Hematopoietic multipotent progenitor cell (in vitro differentiated cells): ENCODE data around the gene TMEM51. TPM values are rescaled to one million over a fixed set of nuclear protein-coding genes. Genes with fewer than 3 reads are reported as not detected.
A peak's percentile ranks its signal among the peaks of the same experiment; 100 is the strongest.

Experiments used
- DNase-seq, 3 donors: peaks; one replicate each; pipeline ENCODE4 v3.0.0-alpha.2; 2011 to 2015; ENCODE audit warnings: low read depth in 2 of 3, low spot score in 2 of 3
- total RNA-seq: library from RNA; depleted of rRNA; stranded (reverse); fragments of >200 nt; gene quantifications from one replicate; pipeline ENCODE4 v1.2.3, GENCODE V29; 2012

The TMEM51 gene
- total RNA-seq, 1 donor = 0.54 TPM

DNA sequence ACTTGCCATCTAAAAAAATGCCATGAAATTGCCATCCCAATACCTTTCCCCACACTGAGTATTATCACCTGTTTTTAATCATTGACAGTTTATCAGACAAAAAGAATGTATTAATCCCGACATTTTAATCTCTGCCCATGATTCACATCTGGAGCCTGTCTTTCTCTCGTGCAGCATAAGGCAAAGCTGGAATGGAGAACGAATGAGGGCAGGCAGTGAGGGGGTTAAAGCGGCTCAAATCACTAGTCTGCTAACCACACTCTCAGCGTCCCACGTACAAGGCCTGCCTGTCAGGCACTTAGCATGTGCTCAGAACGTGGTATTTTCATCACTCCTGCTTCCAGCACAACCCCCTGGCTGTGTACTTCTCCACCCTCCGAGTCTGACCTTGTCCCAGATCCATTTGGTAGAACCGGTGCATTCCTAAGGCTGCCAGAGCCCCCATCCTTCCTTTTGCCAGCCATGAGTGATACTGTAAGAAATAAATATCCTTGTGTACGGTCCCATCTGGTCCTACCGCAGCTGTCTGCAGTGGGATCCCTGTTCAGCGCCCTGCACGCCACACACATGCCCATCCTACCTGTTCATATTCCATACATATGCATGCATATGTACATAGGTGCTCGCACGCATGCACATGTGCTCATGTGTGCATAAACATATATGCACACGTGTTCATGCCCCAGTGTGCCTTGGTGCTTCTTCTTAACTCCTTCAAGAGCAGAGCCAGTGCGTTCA lies 58.8 kb downstream of the TMEM51 start:
- no peak for DNase-seq

DNA sequence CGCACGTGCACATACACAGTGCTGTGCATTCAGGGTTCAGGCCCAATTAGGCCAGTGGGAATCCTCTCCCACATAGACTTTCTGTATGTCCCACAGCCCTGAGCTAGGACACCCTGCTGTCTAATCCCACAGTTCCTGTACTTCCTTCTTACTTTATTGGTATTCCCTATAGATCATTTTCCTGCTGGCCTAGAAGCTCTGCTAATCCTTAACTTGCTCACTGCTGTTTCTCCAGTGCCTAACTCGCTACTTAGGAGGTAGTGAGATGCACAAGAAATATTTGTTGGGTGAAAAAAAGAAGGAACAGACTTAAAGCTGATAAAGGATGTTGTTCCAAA lies 59.4 kb downstream of the TMEM51 start:
- no peak for DNase-seq

DNA sequence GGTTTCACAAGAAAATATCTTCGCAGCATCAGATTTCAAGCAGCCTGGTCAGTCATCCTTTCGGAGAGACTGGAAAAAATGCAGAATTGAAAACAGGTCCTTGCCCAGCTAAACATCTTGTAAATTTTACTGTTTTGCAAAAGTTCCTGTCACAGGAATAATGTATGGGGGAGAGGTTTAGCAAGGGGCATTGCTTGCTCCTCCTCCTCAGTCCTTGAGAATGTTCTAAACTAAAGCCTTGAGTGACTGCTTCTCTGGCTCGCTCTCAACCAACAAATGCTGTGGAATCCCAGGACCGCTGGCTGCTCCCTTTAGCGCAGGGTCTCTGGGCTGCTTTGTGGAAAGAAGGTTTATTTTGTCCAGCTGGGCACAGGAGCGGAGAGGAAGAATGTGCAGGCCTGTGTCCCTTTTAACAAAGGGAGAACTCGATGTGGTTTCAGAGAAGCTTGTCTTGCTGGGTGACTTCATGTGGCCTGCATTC lies 59.8 kb downstream of the TMEM51 start:
- no peak for DNase-seq

DNA sequence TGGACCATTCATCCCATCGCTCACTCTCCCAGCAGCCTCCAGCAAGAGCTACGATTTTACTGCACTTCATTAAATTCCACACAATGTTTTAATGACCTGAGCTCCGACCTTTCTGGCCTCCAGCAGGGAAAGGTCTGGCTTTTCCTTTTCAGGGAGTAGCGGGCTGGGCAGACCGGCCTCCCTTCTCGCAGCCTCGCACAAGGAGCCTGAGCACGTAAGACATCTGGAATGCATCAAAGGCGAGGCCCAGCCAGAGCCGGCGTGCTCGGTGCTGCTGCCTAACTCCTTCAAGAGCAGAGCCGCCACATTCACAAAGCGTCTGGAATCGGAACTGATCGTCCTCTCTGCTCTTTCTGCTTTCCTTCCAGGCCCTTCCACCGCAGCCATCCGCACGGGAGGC lies 61.0 kb downstream of the TMEM51 start:
- DNase-seq = no peak

DNA sequence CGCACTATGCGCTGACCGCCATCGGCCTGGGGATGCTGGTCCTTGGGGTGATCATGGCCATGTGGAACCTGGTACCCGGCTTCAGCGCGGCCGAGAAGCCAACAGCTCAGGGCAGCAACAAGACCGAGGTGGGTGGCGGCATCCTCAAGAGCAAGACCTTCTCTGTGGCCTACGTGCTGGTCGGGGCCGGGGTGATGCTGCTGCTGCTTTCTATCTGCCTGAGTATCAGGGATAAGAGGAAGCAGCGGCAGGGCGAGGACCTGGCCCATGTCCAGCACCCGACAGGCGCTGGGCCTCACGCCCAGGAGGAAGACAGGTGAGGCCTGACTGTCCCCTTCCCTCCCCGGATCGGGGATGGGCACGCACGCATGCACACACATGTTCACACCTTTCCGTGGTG lies 61.6 kb downstream of the TMEM51 start:
- no peak for DNase-seq

DNA sequence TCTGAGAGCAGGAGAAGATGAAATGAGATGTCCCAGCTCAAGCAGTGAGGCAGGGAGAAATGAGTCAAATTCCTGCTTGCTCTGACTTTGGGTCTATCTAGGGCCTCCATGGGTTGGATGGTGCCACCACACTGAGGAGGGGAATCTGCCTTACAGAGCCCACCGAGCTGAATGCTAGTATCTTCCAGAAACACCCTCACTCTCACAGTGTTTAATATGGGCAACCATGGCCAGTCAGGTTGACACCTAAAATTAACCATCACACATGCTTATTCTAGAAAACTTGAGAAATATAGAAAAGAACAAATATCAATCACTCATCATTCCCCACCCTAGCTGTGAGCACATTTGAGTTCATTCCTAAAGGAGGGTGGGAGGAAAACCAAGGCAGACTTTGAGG lies 64.1 kb downstream of the TMEM51 start:
- DNase-seq = no peak

DNA sequence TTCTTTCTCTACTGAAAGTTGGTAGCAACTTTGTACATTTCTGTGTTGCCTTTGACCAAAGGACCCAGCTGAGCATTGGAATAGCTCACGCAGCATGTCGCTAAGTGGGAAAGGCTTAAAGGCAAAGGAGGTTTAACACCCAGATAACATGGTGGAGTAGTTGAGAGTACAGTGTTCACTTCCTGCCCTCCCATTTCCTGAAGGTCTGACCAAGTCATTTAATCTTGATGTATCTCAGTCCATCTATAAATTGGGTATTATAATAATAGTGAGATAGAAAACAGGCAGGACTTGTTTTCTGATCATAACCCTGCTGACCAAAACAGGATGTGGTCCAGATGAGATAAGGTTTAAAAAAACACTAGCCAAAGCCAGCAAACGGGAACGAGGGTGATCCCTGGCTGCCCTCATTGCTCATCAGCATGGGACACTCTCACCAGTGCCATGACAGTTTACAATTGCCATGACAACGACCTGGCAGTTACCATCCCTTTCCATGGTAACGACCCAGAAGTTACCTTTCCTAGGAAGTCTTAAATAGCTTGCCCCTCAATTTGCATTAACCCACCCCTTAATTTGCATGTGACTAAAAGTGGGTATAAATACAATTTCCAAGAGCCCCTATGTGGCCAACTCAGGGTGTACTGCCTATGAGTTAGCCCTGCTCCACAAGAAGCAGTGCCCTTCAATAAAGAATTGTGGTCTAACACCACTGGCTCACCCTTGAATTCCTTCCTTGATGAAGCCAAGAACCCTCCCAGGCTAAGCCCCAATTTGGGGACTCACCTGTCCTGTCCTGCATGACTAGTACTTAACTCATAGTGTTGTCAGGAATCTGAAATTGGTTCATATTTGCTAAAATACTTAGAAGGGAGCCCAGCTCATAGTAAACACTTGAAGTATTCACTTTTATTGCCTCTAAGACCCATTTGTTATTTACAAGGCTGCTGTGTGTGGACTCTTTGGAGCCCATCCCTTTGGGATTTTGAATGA lies 65.0 kb downstream of the TMEM51 start:
- peak in 2 of 3 donors; percentile 14 to 29 for DNase-seq

DNA sequence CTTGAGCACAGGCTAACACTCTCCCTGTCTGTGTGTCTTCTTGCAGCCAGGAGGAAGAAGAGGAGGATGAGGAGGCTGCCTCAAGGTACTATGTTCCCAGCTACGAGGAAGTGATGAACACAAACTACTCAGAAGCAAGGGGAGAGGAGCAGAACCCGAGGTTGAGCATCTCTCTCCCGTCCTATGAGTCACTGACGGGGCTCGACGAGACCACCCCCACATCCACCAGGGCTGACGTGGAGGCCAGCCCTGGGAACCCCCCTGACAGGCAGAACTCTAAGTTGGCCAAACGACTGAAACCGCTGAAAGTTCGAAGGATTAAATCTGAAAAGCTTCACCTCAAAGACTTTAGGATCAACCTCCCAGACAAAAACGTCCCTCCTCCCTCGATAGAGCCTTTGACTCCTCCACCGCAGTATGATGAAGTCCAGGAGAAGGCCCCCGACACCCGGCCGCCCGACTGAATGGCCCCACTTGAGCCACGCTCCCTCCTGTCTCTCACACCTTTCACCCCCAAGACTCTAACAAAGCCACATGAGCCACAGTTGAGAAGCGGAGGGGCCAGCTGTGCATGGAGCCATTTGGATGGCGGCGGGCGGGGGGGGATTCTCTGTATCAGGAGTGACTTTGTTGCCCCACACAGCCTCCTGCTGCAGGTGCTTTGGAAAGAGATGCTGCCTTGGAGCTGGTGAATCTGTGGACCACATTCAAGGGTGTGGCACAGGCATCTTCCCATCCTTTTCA lies 65.9 kb downstream of the TMEM51 start:
- DNase-seq = no peak

DNA sequence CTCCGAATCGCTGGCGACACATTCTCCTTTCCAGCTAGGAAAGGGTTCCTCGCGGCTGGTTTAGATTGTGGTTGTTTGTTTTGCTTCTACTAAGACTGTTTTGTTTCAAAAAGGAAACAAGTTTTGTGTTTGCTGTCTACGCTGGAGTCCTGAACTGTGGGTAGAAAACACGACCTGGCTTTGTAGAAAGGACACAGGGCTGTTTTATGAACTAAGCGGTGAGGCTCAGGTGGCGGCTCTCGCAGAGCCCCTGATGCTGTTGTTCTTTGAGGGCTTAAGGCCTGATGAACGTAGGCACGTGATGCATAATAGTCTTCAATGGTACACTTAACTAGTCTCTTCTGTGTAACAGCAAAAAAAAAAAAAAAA lies 66.5 kb downstream of the TMEM51 start:
- DNase-seq = no peak

DNA sequence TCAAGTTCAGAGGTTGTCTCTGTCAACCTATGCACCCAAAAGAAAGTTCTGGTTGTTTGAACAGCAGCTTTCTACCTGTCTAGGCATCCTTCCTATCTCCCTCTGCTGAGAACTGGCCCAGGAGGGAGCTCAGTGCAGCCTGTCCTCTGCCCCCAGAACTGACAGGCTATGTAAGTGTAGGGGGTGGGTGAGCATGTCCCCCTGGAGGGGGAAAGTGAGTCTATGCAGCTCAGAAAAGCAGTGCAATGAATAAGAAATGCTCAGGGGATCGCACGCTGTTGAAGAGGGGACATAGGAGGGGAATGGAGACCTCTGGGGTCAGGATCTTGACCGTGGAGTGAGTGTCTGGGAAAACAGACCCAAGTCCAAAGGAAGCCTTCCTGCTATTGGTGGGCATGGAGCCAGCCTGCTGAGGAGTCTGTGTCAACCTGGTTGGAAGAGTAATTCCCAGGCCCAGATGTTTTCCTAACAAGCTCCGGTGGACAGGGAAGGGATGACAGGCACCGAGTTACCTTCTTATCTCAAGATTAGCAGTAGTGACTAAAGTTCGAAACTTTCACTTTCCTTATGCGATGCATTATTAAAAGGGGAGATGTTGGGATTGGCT lies 67.4 kb downstream of the TMEM51 start:
- DNase-seq = no peak

DNA sequence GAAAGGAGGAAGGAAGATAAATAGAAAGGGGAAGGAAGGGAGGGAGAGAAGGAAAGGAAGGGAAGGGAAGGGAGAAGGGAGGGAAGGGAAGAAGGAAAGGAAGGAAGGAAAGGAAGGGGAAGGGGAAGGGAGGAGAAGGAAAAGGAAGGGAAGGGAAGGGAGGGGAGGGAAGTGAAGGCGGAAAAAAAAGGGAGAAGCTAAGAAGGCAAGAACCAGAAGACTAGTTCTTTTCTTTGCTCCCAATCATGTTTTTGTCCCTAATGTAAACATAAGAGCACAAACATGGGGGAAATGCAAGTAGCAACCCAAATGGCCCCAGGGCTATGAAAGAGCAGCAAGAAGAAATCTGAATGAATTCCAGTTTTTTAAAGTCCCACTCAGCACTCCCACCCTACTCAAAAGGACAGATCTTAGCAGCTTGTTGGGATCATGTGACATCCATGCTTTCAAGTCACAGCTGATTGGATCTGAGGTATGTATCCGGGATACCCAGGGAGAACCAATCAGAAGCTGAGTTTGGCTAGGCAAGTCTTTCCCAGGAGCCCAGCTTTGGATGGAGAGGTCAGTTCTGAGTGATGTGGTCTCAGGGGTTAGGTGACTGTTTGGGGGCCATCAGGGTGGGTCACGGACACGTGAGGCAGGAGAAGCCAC lies 69.2 kb downstream of the TMEM51 start:
- no peak for DNase-seq

DNA sequence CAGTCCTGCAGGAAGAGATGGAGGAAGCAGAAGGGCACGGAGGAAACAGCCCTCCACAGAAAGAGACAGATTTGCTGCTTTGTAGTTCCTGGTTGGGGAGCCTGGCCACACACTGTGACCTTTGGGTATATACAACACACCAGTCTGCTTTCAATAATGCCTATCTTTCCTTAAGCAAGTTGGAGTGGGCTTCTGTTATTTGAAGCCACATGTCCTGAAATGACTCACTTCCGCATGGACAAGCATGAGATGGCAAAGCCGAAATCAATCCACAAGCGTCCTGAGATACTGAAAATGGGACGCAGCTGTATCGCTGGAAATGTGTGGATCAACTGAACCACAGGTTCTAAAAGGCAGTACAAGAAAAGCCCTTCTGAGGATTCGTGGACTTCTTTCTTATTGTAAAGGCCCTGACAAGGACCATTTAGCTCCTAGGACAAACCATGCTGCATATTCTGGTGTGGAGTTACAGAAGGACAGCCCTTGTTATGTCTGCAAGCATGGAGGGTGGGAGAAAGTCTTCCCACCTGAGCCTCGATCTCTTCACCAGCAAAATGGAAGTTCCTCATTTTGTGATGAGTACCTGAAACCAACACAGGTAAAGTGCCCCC lies 70.8 kb downstream of the TMEM51 start:
- DNase-seq = peak in 1 of 3 donors; percentile 36

DNA sequence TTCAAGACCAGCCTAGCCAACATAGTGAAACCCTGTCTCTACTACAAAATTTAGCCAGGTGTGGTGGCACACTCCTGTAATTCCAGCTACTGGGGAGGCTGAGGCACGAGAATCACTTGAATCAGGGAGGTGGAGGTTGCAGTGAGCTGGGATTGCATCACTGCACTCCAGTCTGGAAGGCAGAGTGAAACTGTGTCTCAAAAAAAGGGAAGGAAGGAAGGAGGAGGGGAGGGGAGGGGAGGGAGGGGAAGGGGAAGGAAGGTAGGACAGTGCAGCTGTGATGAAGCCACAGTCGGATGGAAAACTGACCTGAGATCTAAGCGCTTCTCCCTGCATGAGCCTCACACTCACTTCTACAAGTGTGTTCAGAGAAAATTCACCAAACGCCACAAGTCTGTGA lies 71.4 kb downstream of the TMEM51 start:
- no peak for DNase-seq

DNA sequence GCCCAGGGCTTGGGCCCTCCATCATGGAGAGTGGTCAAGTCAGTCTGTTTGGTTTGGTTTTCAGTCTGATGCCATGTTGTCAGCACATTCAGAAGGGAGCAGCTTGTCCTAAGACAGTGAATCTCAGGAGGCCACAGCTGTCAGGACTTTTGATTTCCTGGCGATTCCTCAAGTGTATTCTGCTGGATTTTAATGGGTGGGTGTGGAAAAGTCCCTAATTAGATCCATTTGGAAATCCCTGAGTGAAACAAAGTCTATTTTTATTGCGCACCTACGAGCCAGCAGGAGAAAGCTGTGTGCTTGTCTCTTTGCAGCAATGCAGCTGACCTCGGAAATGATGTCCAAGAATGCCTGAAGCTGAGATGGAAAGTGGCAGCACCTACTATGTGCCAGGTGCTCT lies 71.9 kb downstream of the TMEM51 start:
- no peak for DNase-seq

DNA sequence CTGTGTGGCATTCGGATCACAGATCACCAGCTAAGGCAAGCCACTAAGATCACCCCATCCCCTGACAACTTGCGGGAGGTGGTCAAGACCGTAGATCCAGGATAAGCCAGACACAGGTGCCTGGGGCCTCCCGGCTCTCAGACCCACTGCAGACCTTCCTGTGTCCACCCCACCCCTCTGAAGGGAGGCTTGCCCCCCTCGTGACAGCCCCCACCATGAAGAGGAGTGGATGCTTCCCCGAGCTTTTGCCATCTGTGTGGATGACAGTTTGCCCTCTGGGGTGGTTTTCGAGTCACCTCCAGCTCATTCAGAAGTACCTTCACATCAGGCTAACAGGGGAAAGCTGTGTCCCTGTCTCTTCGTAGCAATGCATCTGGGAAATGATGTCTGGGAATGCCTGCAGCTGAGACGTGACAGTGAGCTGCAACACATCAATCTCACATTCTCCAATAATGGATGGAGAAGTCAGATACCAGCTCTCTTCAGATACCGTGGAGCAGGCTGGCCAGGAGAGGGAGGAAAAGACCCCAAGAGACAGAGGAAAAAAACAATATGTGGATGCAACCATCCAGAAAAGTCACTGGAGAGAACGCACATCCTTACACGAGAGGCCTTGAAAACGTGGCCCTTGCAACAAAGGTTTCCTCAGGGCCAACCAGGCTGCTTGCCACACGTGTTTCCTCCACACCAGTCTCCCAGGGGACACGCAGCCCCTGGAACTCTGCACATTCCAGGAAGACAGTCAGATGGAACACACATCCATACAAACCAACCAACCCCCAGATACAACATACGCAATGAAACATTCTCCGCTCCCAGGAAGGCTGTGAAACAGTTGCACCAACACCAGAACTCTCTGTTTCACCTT lies 73.1 kb downstream of the TMEM51 start:
- no peak for DNase-seq

DNA sequence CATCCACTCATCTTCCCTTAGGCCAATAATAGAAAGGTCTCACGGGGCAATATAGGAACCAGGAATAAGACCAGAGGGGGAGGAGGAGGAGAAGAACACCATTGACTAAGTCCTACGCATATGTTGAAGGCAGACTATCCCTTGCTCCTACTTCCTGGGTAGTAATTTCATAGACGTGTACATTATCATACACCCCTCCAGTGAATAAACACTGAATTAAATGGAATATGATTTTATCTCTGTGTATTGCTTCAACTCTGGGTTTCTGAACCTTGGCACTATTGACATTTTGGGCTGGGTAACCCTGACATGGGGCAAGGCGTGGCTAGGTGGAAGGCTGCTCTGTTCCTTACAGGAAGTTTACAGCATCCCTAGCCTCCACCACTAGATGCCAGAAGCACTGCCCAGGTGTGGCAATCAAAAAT lies 76.2 kb downstream of the TMEM51 start:
- no peak for DNase-seq

DNA sequence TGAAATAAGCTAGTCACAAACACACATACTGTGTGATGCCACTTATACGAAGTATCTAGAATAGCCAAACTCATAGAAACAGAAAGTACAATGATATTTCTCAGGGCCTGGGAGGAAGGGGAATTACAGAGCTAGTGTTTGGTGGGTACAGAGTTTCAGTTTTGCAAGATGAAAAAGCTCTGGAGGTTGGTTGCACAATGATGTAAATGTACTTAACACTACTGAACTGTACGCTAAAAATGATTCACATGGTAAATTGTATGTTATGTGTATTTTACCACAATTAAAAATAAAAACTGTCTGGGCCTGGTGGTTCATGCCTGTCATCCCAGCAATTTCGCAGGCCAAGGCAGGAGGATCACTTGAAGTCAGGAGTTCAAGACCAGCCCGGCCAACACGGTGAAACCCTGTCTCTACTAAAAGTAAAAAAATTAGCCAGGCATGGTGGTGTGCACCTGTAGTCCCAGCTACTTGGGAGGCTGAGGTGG lies 78.2 kb downstream of the TMEM51 start:
- DNase-seq = no peak

DNA sequence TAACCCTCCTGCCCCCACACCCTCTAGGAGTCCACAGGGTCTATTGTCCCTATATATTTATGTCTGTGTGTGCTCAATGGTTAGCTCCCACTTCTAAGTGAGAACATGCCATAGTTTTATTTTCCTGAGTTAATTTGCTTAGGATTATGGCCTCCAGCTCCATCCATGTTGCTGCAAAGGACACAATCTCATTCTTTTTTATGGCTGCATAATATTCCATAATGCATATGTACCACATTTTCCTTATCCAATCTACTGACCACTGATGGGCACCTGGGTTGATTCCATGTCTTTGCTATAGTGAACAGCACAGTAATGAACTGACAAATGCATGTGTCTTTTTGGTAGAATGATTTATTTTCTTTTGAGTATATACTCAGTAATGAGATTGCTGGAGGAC lies 80.1 kb downstream of the TMEM51 start:
- no peak for DNase-seq

DNA sequence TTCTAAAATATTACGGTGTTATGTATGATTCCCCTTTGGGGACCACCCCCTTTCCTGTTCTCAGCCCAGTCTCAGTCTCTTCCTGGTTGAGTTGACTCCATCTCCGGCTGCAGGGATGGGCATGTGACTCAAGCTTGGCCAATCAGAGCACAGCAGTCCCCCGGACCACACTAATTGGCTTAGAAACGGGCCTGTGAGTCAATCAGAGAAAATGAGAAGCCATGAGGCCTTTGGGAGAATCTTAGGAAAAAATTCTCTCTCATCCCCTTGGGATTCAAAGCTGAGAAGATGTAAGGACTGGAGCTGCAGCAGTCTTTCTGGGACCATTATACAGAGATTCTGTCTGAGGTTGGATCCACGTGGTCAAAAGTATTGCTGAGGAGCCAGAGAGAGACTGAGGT lies 82.8 kb downstream of the TMEM51 start:
- no peak for DNase-seq
